ENCODE data around the gene MRPS6.

DNA sequence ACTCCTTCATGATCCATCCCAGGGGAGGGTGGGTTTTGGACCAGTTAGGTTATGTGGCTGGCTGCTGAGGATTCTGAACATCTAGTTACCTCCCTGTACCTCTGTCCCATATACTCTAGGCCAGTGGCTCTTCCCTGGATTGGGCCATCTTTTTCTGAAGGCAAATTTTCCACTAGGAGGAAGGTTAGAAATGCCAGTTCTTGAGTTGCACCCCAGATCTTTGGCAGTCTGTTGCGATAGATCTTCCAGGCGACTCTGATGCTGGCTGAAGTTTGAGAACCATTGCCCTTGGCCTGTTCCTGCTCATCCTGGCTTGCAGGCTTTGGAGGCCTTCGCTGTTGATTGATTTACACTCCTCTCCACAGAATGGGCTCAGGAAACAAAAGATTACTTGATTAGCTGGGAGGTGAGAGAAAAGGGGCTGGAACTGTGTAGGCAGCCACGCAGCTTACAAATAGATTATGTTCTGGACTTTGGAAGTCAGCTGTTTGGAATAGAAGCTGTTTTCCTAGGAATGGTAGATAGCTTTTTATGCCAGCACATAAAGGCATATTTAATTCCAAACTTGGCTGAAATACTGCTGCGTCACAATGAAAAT lies 110.1 kb downstream of the MRPS6 start:
- TF ChIP-seq, protein P1, sequence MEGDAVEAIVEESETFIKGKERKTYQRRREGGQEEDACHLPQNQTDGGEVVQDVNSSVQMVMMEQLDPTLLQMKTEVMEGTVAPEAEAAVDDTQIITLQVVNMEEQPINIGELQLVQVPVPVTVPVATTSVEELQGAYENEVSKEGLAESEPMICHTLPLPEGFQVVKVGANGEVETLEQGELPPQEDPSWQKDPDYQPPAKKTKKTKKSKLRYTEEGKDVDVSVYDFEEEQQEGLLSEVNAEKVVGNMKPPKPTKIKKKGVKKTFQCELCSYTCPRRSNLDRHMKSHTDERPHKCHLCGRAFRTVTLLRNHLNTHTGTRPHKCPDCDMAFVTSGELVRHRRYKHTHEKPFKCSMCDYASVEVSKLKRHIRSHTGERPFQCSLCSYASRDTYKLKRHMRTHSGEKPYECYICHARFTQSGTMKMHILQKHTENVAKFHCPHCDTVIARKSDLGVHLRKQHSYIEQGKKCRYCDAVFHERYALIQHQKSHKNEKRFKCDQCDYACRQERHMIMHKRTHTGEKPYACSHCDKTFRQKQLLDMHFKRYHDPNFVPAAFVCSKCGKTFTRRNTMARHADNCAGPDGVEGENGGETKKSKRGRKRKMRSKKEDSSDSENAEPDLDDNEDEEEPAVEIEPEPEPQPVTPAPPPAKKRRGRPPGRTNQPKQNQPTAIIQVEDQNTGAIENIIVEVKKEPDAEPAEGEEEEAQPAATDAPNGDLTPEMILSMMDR (IDR thresholded peaks at IDR 0.05) = no peak
- TF ChIP-seq POLR2A (IDR thresholded peaks at IDR 0.05) = no peak
